Measurements from ENCODE around the gene KCTD14.
"Not testable (repeated sequence)": the region's sequence is repeated elsewhere in the genome, so short reads cannot be mapped to it uniquely, and the experiment has no call there.

The KCTD14 gene

GRCh38 chr11:78048561-78048960 is 25.5 kb upstream of the KCTD14 start:
- DNase-seq (ENCODE audit: low read depth, low spot score): no peak

- no peak for DNase-seq (ENCODE audit: low read depth, low spot score)
Observed at GRCh38 chr11:78046486-78046854, 23.4 kb upstream of the KCTD14 start.

GRCh38 chr11:78045851-78046485 is 22.9 kb upstream of the KCTD14 start:
- peak; percentile 53 for DNase-seq (ENCODE audit: low read depth, low spot score)

- DNase-seq (ENCODE audit: low read depth, low spot score): no peak
Observed at GRCh38 chr11:78044706-78045105, 21.6 kb upstream of the KCTD14 start.

- no peak for DNase-seq (ENCODE audit: low read depth, low spot score)
Observed at GRCh38 chr11:78041843-78042440, 18.9 kb upstream of the KCTD14 start.

GRCh38 chr11:78041380-78041719 is 18.3 kb upstream of the KCTD14 start:
- DNase-seq (ENCODE audit: low read depth, low spot score): not testable (repeated sequence)

- no peak for DNase-seq (ENCODE audit: low read depth, low spot score)
Observed at GRCh38 chr11:78040691-78041379, 17.8 kb upstream of the KCTD14 start.

- no peak for DNase-seq (ENCODE audit: low read depth, low spot score)
Observed at GRCh38 chr11:78039919-78040671, 17.0 kb upstream of the KCTD14 start.

GRCh38 chr11:78039391-78039918 is 16.4 kb upstream of the KCTD14 start:
- no peak for DNase-seq (ENCODE audit: low read depth, low spot score)

GRCh38 chr11:78038697-78039313 is 15.7 kb upstream of the KCTD14 start:
- DNase-seq (ENCODE audit: low read depth, low spot score): no peak

GRCh38 chr11:78037825-78038620 is 14.9 kb upstream of the KCTD14 start:
- DNase-seq (ENCODE audit: low read depth, low spot score): no peak

- DNase-seq (ENCODE audit: low read depth, low spot score): no peak
Observed at GRCh38 chr11:78037056-78037455, 14.0 kb upstream of the KCTD14 start.

- DNase-seq (ENCODE audit: low read depth, low spot score): no peak
Observed at GRCh38 chr11:78036313-78036712, 13.2 kb upstream of the KCTD14 start.

- DNase-seq (ENCODE audit: low read depth, low spot score): no peak
Observed at GRCh38 chr11:78034623-78035022, 11.5 kb upstream of the KCTD14 start.

GRCh38 chr11:78033040-78033439 is 10.0 kb upstream of the KCTD14 start:
- no peak for DNase-seq (ENCODE audit: low read depth, low spot score)

- DNase-seq (ENCODE audit: low read depth, low spot score): no peak
Observed at GRCh38 chr11:78032090-78032489, 9.0 kb upstream of the KCTD14 start.

- DNase-seq (ENCODE audit: low read depth, low spot score): no peak
Observed at GRCh38 chr11:78031629-78032028, 8.6 kb upstream of the KCTD14 start.

GRCh38 chr11:78030429-78031325 is 7.6 kb upstream of the KCTD14 start:
- no peak for DNase-seq (ENCODE audit: low read depth, low spot score)

- not testable (repeated sequence) for DNase-seq (ENCODE audit: low read depth, low spot score)
Observed at GRCh38 chr11:78028423-78028822, 5.3 kb upstream of the KCTD14 start.

- no peak for DNase-seq (ENCODE audit: low read depth, low spot score)
Observed at GRCh38 chr11:78027759-78028158, 4.7 kb upstream of the KCTD14 start.

Data from activated naive CD8-positive, alpha-beta T cell treated with anti-CD3 and anti-CD28 coated beads, Interleukin-2, amount 50 U/mL, for 16 hours (primary cell).